ENCODE measurements around the gene OR51B4.
"Not testable (repeated sequence)": the region's sequence is repeated elsewhere in the genome, so short reads cannot be mapped to it uniquely, and the experiment has no call there.

OR51B4 gene

GRCh38 chr11:5269715-5270147 lies 32.0 kb downstream of the OR51B4 start, which contains the start of gene HBE1:
TSS of gene HBE1 (minus strand) at chr11:5269945. CDS start at chr11:5269890, 55 bp downstream.
- no peak for DNase-seq

- DNase-seq: no peak
Measured at GRCh38 chr11:5267033-5267563, 34.6 kb downstream of the OR51B4 start.

GRCh38 chr11:5266609-5267008 lies 35.1 kb downstream of the OR51B4 start:
- DNase-seq: no peak

- DNase-seq: no peak
Measured at GRCh38 chr11:5265832-5266231, 35.9 kb downstream of the OR51B4 start.

- no peak for DNase-seq
Measured at GRCh38 chr11:5258543-5259262, 43.0 kb downstream of the OR51B4 start.

- no peak for DNase-seq
Measured at GRCh38 chr11:5257296-5257695, 44.5 kb downstream of the OR51B4 start.

- DNase-seq: not testable (repeated sequence)
Measured at GRCh38 chr11:5254646-5255413, 46.9 kb downstream of the OR51B4 start, which contains the start of gene HBG2. TSS of gene HBG2 (minus strand) at chr11:5254781. CDS start at chr11:5254728, 53 bp downstream.

- not testable (repeated sequence) for DNase-seq
Measured at GRCh38 chr11:5254023-5254422, 47.7 kb downstream of the OR51B4 start.

GRCh38 chr11:5253440-5253839 lies 48.3 kb downstream of the OR51B4 start:
- DNase-seq: not testable (repeated sequence)

- no peak for DNase-seq
Measured at GRCh38 chr11:5252919-5253265, 48.9 kb downstream of the OR51B4 start.

GRCh38 chr11:5252192-5252918 lies 49.4 kb downstream of the OR51B4 start:
- no peak for DNase-seq

- DNase-seq: no peak
Measured at GRCh38 chr11:5251746-5252145, 50.0 kb downstream of the OR51B4 start.

All from stimulated activated CD8-positive, alpha-beta memory T cell treated with anti-CD3 and anti-CD28 coated beads, Interleukin-4, amount 100 ng/mL, for 48 hours (primary cell).